Ecto neural progenitor cell (in vitro differentiated cells): ENCODE results near the gene ABR.
"Not testable (repeated sequence)": the region's sequence is repeated elsewhere in the genome, so short reads cannot be mapped to it uniquely, and the experiment has no call there.

ENCODE experiments used
- DNase-seq: peaks from one replicate; pipeline ENCODE4 v3.0.0-alpha.2; 2018; ENCODE audit warnings: low spot score

The ABR gene

GRCh38 chr17:1047879-1048470 is 131.8 kb downstream of the ABR start:
- no peak for DNase-seq

DNA sequence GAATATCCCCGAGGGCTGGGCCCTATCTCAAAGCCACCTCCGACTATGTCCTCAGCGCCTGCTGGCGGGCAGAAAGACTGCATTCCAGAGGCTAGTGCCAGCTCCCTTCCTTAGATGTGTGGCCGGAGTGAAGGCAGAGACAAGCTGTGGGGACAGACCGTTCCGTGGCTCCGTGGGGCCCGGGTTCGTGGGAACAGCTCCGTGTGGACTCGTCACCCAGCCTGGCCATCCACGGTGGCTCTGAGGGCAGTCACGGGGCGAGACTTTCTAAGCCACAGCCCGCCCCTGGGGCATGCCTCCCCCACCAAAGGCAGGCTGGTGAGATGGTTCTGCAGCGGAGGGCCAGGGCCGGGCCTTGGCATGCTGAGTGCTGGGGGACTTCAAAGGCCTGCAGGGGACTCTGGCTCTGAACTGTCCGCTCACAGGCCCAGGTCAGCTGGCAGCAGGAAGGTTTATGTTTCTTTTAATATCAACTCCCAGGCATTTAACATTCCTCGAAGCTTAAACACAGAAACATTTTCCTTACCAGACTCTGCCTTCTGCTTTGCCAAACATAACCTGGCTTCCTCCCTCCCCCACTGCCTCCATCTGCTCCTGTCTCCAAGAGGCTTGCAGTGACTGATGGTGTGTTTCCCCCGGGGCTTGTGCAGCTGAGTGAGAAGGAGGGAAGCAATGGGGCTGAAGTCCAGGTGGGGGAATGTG is 132.5 kb downstream of the ABR start:
- DNase-seq: no peak

GRCh38 chr17:1045456-1045855 is 134.3 kb downstream of the ABR start:
- no peak for DNase-seq

DNA sequence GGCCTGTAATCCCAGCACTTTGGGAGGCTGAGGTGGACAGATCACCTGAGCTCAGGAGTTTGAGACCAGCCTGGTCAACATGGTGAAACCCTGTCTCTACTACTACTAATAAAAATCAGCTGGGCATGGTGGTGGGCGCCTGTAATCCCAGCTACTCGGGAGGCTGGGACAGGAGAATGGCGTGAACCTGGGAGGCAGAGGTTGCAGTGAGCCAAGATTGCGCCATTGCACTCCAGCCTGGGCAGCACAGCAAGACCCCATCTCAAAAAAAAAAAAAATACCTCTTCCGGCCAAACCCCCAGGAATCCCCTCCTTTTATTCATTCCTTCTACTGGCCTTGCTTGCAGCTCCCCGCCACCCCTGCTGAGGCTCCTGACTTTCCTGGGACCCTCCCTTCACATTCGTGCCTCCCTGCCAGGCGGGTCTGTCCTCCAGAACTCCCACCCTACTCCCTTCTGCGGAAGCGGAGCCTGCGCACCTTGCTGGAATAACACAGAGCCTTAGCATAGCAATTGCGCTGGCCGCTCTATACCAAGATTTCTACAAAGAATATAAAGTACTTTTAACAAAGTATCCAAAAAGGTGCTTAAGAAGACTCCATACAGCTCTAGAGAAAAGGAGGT is 135.3 kb downstream of the ABR start:
- DNase-seq: not testable (repeated sequence)

DNA sequence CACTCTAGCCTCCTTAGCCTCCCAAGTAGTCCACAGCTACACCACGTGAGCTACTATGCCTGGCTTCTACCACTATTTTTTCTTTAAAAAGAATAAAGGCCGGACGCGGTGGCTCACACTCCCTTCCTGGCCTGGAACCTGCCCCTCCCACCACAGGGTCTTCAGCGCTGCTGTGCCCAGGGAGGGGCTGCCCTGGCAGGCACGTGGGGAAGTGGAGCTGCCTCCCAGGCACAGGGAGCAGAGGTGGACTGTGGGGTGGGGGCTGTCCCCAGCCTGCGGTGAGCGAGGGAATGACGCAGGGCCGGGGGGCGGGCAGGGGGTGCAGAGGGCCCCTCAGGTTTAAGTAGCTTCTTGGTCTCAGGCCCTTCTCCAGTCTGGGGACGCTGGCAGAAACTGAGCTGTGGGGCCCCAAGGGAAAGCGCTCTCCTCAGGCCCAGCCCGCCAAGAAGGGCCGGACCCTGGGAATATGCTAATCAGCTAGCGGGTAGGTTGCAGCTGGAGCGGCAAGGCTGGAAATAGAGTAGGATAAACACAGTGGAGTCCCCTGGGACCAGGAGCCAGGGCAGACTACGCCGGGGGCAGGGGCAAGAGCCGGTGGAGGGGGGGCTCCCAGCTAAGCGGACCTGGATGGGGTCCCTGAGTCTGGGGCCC is 136.1 kb downstream of the ABR start:
- DNase-seq: peak; percentile 81

DNA sequence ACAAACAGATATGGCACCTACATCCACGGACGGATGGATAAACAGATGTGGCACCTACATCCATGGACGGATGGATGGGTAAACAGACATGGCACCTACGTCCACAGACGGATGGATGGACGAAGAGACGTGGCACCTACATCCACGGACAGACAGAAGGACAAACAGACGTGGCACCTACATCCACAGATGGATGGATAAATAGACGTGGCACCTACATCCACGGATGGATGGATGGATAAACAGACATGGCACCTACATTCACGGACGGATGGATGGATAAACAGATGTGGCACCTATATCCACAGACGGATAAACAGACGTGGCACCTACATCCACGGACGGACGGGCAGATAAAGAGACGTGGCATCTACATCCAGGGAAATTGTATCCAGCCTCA is 137.3 kb downstream of the ABR start:
- DNase-seq: no peak

- no peak for DNase-seq
These were observed 138.0 kb downstream of the ABR start for GRCh38 chr17:1041746-1042145.

- no peak for DNase-seq
These were observed 139.6 kb downstream of the ABR start for GRCh38 chr17:1040216-1040600.

DNA sequence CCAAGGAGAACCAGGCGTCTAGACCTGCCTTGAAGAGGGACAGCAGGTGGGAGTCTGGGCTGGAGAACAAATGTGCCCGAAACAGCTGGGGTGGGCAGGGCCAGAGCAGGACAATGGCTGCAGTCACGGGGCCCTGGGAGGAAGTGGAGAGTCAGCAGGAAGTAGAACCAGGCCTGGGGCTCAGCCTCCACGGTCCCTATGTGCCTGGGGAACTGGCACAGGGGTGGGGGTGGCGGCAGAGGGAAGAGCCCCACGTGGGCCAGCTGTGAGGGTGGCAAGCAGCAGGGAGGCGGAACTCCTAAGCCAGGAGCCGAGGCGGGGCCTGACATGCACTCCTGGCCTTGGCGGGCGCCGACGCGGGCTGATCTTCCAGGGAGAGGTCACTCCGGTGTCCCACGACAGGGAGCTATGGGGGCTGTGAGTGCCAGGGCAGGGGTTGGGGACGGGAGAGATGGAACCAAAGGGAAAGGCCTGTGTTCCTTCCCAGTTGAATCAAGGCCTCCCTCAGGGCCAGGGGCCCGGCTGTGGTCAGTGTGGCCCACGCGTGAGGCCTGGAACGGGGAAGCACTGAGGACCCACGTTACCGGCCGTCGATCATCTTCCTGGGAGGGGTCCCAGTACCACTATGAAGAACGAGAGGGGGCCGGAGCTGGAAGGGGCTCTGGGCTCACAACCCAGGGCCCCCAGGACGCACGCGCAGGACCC is 140.1 kb downstream of the ABR start:
- no peak for DNase-seq

DNA sequence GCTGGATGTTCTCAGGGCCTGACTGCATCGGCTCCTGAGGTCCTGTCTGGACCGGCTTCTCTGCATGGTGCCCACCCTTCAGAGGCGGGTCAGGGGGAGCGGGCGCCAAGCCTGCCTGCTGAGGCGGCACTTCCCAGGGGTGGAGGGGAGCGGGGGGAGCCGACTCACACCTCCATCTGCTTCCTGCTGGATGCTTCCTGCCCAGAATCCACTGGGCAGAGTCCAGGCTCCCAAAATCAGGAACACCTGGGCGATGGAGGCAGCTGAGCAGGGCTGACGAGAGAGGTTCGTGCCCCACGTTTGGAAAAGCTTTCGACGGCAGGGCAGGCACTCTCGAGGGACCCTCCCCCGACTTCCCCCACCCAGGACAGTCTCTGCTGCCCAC is 140.7 kb downstream of the ABR start:
- no peak for DNase-seq

GRCh38 chr17:1038459-1039122 is 141.2 kb downstream of the ABR start:
- DNase-seq: no peak

GRCh38 chr17:1037238-1037879 is 142.4 kb downstream of the ABR start:
- DNase-seq: no peak

GRCh38 chr17:1036845-1037237 is 142.9 kb downstream of the ABR start:
- no peak for DNase-seq

DNA sequence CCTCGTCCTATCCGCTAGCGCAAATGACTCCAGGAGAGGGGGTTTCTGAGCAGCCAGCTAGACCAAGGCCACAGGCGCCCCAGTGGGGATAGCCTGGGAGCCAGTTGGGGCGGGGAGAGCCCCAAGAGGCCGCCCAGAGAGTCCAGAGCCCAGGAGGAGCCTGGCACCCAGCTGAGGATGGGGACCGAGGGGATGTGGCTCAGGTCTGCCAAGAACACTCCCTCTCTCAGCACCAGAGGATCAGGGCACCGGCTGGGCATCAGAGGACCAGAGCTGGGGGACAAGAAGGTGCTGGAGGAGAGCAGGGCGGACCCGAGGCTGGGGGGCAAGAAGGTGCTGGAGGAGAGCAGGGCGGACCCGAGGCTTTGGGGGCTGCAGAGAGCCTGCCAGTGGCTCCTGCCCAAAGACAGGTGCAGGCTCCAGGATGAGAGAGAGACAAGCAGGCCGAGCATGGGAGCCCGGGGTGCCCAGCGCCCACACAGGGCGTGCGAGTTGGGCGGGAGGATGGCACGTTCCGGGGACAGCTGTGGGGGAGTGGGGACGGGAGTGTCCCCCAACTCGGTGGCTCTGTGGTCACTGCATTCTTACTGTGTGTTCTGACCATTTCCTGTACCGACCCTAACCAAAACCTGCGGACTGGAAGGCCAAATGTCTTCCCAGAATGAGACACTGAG is 143.5 kb downstream of the ABR start:
- DNase-seq: no peak

- DNase-seq: no peak
These were observed 144.1 kb downstream of the ABR start for GRCh38 chr17:1035546-1036170.

DNA sequence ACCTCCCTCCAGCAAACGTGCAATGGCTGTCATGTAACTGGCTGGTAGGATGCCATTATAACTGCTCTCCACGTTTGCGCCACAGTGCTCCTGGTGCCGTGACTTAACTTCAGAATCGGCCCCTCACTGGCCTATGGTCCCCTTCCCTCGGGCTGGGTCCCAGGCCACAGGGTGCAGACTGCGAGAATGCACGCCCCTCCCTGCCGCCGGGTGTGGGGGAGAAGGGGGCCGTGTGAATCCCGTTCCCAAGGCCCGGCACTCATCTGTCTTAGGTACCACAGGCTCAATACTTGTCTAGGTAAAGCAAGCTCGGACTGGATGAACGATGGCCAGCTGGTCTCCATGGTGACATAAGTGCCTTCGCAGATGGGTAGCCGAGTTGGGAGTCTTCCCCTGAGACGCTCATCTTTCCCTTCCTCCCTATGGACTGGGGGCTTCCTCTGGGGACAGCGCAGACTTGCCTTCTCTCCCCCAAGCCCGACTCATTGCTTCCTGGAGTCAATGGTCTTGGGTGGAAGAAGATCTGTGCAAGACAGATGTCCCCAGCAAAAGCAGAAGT is 145.1 kb downstream of the ABR start:
- DNase-seq: no peak

GRCh38 chr17:1033503-1033902 is 146.3 kb downstream of the ABR start:
- DNase-seq: no peak

DNA sequence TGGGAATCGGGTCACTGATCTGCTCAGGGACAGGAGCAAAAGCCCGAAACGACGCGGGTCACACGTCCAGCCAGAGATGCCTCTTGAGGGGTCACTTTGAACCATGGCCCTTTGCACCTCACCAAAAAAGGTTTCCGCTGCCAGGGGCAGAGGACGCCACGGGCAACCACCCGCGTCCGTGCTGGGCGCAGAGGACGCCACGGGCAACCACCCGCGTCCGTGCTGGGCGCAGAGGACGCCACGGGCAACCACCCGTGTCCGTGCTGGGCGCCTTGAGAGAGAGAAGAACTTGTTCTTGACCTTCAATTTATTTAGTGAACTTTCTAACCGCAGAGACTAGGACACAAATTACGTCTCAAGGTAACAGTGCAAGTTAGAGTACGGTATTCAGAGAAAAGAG is 147.4 kb downstream of the ABR start:
- DNase-seq: no peak

GRCh38 chr17:1031711-1032110 is 148.1 kb downstream of the ABR start:
- peak; percentile 86 for DNase-seq
